Stimulated activated CD8-positive, alpha-beta memory T cell treated with anti-CD3 and anti-CD28 coated beads, Interleukin-4, amount 100 ng/mL, for 4 hours (primary cell): Measurements from ENCODE around the gene DGCR6L.
"Not testable (repeated sequence)": the region's sequence is repeated elsewhere in the genome, so short reads cannot be mapped to it uniquely, and the experiment has no call there.

Experiments
- DNase-seq, 2 donors: peaks; one replicate each; pipeline ENCODE4 v3.0.0-alpha.2; 2020; ENCODE audit warnings: low read depth in 2 of 2, low spot score in 1 of 2

Gene DGCR6L

DNA sequence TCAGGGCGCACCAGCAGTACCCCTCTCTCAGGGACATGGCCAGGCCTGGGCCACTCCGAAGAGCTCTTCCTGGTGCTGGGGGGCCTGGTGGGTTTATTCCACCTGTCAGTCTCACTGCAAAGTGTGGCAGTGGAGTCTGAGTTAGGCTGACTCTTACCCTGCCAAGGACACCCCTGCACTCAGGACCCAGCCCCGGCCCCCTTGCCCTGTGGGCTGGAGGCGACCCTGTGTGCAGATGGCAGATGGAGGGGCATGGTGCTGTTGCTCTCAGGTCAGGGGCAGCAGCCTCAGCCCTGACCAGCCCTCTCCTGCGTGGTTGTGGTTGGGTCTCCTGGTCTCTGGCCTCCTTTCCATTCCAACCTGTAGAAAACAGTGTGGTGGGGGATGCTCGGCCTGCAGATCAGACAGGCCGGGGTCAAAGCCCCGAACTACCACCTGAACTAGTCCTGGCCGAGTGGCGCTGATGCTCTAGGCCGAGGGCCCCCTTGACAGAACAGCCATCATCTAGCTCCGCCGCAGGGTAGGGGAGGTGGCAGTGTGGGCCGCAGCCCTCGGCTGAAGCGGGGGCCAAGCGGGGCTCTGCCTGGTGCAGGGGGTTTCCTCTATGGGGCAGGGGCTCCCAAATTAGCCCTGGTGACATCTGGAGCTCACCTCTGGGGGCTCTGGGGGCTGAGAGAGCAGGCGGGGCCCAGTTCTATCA, 41.8 kb downstream of the DGCR6L start:
- DNase-seq, result not testable (repeated sequence)

DNA sequence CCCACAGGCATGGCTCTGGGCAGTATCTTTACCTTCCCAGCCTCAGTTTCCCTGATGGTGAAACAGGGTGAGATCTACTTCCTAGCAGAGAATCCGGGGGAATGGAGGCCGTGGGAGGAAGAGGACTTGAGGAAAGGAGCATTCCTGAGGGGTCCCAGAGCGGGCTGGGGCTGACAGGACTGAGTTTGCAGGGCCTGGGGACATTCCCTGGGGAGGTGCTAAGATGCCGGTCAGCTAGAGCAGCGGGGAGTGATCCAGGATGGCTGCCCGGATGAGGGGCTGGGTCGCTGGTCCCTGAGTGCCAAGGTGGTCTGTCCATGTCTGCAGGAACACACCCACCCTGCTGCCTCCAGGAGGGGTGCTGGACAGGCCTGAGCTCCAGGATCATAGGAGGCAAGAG, 43.4 kb downstream of the DGCR6L start:
- DNase-seq, result no peak

DNA sequence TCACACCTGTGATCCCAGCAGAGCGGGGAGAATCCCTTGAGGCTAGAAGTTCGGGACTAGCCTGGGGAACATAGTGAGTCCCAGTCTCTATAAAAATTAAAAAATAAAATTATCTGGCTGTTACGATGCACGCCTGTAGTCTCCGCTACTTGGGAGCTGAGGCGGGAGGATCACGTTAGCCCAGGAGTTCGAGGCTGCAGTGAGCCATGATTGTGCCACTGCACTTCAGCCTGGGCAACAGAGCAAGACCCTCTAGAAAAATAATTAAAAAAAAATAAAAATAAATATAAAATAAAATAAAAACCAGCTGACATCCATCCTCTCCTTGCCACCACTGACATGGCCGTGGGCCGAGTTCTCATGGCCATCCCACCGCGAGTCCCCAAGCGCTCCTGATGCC, 44.0 kb downstream of the DGCR6L start:
- DNase-seq, result no peak

DNA sequence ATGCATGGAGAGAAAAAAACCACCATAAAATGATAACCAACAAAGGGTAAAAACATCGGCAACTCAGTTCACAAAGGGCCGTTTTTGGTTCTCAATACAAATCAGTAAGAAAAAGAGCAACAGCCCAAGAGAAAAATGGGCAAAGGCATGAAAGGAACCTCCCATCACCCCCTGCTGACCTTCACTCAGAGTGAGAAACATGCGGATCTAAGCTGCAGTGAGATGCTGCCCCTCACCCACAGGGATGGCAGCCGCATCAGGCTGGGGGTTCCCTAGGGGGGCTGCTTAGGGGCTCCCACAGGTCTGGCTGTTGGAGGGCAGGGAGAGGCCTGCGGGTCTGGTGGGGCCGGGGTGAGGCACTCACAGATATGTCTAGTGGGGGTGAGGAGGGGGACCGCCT, 44.5 kb downstream of the DGCR6L start:
- not testable (repeated sequence) for DNase-seq

DNA sequence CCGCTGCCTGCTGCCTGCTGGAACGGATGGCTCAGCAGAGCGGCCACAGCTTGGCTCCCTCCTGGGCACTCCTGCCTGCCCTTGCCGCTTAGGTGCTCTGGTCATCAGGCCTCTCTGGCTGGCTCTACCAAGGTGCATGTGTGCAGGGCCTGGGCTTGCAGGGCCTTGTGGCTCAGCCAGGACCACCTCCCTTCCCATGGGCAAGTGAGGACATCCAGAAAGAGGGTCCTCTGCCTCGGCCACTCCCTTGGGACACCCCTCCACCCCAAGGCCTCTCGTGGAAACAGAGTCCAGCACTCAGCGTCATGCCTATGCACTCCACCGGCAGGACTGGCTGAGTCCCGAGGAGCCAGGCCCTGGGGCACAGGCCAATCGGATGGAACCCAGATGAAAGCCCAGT, 45.5 kb downstream of the DGCR6L start:
- not testable (repeated sequence) for DNase-seq

- no peak for DNase-seq
Measured at GRCh38 chr22:20273758-20274181, 46.1 kb downstream of the DGCR6L start.

- no peak for DNase-seq
Measured at GRCh38 chr22:20272700-20273099, 47.2 kb downstream of the DGCR6L start.

- no peak for DNase-seq
Measured at GRCh38 chr22:20272174-20272573, 47.7 kb downstream of the DGCR6L start.

DNA sequence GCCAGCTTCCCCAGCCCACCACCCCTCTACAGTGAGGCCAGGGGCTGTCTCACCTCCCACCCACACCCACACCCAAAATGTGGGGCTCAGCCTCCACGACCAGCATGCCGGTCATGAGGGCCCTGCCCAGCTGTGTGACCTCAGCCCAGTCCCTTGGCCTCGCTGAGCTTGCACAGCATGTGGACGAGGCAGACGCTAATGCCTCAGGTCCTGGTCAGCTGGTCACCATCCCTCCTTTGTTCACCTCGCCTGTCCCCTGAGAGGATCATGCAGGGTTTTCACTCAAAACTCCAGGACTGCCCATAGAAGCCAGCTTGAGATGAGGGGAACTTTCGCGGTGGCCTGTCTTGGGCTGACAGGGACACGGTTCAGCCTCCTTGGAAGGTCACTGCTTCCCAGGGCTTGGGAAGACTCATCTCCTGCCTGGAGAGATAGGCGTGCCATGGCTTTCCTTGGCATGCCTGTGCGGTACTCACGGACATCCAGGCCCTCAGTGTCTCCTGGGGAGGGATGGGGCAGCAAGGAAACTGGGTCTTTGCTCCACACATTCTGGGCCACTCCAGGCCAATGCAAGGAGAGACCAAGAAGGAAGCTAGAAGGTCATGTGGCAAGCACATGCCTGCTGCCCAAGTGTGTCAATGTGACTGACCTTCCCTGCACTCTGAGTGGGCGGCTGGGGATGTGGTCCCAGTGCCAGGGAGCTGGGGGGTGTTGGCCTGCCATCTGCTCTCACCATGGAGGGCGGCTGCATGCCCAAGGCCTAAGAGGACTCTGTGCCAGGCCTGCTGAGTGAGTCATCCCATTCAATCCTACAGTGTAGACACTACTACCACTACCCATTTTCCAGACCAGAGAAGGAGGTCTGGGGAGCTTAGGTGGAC, 48.5 kb downstream of the DGCR6L start:
- DNase-seq, result no peak

DNA sequence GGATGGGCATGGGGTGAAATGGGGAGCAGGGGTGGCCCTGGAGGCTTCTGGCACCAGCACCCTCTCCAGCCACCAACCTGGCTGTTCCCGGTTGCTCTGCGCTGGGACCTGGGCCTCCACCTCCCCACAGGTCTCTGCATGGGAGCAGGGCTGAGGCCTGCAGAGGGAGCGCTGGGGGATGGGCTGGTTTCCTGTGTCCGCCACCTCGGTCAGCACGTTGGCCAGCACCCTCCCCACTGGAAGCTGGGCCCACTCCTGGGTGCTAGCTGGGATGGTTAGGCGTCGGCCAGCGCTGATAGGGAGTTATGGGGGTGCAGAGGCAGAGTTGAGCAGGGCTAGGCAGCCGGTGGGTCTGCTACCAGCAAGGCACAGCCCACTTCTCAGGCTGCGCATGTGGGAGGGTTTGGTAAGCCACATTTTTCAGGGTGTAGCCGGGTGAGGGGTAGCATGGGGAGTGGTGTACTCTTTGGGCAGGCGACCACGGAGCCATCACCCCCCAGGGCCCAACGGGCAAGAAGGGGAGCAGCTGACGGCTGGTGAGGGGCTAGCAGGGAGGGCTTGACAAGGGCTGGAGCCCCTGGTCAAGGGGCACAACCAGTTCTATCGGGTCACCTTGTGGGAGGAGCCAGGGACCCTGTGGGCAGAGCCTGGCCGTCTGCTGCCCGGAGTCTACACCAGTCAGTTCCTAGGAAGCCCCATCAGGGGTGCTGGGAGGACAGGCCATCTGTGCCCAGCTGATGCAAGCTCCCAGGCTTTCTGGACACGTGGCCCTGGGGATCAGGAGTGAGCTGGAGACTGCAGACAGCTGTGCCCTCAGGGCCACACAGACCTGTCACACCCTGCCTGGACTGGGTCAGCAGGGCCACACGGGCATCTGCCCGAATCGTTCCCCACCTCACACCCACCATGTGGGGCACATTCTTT, 49.4 kb downstream of the DGCR6L start:
- not testable (repeated sequence) for DNase-seq

GRCh38 chr22:20269673-20270072, 50.2 kb downstream of the DGCR6L start:
- DNase-seq, result not testable (repeated sequence)

- DNase-seq, result not testable (repeated sequence)
Measured at GRCh38 chr22:20269201-20269600, 50.7 kb downstream of the DGCR6L start.

DNA sequence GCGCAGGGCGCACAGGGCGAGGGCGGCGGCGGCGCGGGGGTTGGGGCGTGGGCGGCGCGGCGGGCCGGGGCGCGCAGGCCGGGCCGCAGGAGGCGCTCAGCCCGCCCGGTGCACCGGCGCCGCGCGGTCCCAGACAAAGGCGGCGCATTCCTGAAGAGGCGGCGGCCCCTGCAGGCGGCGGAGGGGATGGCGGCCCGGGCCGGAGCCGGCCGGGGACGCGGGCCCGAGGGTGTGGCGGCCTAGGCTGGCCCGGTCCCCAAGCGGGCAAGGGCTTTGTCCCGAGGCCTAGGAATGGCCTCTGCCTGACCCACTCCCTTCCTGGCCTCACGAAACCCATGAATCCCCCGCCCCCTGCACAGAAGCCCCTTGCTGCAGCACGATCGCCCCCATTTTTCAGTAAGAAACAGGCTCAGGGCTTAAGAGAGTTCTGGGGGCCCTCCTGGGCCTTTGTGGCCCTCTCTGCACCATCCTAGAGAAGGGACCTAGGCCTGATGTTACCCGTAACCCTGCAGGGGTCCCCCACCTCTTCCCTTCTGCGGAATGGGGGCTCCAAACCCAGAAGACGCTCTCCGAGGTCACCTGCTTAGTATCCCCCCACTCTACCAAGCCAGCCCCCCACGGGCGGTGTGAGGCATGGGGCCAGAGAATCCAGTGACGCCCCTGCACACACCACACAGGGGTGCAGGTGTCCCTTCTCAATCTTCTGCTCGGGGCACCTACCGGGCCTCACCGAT, 51.4 kb downstream of the DGCR6L start, which contains the start of gene RTN4R:
Gene RTN4R (minus strand): TSS at position 40 of the 734 bp plus-strand sequence. CDS start 226 bp downstream, outside the sequence.
- no peak for DNase-seq

DNA sequence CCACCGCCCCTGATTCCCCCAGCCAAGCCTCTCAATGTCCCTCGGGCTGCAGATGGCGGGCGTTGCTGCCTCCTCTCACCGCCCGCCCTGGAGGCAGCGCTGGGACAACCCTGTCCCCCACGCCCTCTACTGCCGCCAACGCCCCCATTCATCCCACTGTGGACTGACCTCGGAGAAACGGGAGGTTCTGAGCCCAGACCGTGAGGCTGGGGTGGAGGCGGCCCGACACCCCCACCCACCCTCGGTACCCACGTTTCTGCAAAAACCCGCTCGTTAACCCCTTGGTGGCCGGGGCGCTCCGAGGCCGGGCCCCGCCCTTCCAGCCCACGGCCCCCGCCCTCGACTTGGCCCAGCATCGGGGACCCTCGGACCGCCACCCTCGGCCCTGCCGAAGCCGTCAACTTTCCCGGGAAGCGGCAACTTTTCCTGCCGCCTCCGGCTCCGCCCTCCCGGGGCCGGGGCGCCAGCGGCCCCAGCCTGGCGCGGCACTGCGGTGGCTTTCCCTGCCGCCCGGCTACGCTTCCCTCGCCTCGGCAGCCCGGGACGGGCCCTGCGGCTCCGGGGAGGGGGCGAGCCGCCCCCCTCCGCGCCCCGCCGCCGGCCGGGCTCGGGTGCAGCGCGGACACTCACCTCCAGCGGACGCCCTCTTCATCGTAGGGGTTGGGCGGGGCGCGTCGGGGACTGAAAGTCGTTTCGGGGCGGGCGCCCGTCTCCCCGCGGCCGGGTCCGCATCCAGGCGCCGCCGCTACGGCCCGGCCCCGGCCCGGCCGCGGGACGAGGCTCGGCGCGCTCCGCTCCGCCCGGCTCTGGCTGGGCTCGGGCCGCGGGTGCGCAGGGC, 52.2 kb downstream of the DGCR6L start:
- no peak for DNase-seq

DNA sequence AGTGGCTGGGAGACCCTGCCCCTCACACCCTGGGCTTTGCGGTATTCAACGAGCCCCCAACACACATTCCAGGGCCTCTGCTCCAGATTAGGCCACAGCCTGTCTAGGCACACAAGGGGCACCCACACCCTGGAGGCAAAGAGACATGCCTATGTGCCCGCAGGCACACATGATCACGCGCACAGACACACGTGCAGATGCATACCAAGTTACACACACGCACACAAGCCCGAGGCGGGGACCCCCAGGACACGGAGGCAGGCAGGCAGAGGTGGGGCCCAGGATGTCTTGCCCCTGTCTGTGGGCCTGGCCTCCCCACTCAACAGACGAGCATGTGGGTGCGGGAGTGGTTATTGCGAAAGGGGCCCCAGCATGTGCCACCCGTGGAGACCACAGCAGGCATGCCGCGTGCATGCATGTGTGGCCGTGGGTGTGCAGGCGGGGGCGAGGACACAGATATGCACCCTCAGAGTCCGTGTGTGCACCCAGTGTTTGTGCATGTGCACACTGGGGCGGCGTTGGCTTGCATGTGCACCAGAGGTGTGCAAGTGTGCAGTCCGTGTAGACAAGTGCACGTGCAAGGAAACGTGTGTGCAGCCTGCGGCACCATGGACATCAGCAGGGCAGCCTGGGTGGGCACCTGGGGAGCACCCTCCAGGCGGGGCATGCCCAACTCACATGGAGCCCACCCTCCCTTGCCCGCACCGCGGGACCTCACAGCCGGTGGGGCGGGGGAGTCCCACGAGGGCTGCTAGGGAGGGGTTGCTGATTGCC, 53.0 kb downstream of the DGCR6L start:
- not testable (repeated sequence) for DNase-seq

DNA sequence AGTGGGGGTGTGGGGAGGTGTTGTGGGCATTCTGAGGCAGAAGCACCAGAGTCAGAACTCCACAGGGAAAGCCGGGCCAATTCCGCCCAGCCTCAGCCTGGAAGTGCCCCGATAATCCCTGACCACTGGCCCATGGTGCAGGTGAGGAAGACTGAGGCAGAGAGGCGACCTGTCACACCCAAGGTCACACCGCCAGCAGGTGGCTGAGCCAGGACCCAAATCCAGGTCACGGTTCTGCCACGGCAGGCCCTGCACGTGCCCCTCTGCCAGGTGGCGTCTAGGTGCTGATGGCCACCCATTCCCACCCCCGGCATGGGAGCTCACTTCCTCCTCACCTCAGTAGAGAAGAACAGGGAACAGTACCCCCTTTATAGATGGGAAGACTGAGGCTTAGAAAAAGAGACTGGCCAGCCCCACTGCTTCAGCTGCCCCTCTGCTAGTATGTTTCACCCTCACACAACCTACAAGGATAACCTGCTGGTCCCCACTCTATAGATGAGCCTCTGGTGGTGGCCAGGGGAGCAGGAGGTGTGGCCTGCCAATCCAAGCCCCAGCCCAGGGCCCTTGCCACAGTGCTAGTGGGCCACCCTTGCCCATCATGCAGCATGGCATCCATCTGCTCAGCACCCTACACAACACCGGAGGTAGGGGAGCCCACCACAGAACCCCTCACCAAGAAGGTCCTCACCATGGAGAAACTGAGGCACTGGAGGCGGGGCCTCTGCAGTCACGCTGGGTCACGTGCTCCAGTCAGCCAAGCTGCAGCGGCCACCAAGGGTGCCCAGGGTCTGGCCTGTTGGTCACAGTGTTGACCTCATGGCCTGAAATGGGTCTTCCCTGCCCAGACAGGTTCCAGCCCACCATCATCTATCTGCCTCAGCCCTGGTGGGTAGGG, 53.8 kb downstream of the DGCR6L start:
- DNase-seq, result not testable (repeated sequence)

GRCh38 chr22:20264614-20265452, 55.0 kb downstream of the DGCR6L start:
- DNase-seq, result no peak
